ENCODE results near the gene ANKRD34A. TPM values are rescaled to one million over a fixed set of nuclear protein-coding genes. Genes with fewer than 3 reads are reported as not detected.

The ANKRD34A gene
- total and polyA plus RNA-seq, 2 of the 13 experiments (the other 11 are each of a cell fraction or from before 2014, with no cell fraction given) = 0.05 to 0.07 TPM

DNA sequence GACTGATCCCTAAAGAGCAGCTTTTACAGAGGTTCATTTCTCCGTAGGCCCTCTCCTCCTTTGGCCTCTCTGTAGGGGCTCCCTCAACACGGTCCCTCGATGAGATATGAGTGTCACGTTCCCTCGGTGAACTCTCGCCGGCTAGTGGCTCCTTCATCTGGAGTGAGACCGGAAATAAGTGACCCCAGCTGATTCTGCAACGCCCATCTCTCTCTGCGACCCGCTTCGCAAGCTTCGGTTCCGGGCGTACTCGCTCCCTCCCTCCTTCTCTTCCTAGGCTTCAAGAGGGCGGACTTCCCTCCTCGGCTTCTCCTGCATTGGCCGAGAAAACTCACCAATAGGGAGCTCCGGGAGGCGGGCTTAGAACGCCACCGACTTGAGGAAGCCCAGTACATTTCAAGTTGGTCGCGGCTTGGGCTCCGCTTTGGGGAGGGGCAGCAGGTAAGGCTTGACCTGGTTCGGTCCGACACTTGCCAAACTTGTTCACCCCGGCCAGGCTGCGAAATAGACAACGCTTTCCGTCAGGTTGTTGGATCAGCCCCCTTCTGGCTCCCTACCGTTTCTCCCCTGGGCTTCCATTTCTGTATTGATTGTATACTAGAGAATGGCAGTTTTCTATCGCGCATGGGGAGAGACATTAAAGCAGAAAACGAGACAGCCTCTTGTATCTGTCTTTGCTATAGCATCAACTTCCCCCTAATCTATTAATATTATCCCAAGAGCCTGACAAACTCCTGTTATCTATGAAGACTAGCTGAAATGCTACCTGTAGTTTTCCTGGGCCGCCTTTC lies at the start of gene ANKRD34A, which contains the start of gene POLR3GL (continued):
- TF ChIP-seq KLF15 (CRISPR knock-in tag; IDR thresholded peaks at IDR 0.05; ENCODE audit: borderline replicate concordance) = no peak
- TF ChIP-seq HOXA3 (CRISPR knock-in tag; IDR thresholded peaks at IDR 0.05) = peak; percentile 54; the same call in 1 of the 2 replicates
- TF ChIP-seq MTA3 (CRISPR knock-in tag; IDR thresholded peaks at IDR 0.05) = no peak
- TF ChIP-seq, protein P1, sequence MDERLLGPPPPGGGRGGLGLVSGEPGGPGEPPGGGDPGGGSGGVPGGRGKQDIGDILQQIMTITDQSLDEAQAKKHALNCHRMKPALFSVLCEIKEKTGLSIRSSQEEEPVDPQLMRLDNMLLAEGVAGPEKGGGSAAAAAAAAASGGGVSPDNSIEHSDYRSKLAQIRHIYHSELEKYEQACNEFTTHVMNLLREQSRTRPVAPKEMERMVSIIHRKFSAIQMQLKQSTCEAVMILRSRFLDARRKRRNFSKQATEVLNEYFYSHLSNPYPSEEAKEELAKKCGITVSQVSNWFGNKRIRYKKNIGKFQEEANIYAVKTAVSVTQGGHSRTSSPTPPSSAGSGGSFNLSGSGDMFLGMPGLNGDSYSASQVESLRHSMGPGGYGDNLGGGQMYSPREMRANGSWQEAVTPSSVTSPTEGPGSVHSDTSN (CRISPR knock-in tag; IDR thresholded peaks at IDR 0.05) = no peak
- TF ChIP-seq, protein P2, sequence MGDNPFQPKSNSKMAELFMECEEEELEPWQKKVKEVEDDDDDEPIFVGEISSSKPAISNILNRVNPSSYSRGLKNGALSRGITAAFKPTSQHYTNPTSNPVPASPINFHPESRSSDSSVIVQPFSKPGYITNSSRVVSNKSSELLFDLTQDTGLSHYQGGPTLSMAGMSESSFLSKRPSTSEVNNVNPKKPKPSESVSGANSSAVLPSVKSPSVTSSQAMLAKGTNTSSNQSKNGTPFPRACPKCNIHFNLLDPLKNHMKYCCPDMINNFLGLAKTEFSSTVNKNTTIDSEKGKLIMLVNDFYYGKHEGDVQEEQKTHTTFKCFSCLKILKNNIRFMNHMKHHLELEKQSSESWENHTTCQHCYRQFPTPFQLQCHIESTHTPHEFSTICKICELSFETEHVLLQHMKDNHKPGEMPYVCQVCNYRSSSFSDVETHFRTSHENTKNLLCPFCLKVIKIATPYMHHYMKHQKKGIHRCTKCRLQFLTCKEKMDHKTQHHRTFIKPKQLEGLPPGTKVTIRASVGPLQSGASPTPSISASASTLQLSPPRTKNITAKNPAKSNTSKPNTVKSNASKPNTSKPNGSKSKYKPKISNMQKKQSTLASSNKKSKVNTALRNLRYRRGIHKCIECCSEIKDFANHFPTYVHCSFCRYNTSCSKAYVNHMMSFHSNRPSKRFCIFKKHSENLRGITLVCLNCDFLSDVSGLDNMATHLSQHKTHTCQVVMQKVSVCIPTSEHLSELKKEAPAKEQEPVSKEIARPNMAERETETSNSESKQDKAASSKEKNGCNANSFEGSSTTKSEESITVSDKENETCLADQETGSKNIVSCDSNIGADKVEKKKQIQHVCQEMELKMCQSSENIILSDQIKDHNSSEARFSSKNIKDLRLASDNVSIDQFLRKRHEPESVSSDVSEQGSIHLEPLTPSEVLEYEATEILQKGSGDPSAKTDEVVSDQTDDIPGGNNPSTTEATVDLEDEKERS (CRISPR knock-in tag; IDR thresholded peaks at IDR 0.05) = no peak
- no peak for TF ChIP-seq RFX5 (IDR thresholded peaks at IDR 0.05; ENCODE audit: low read depth, low read length)
- TF ChIP-seq, protein P3, sequence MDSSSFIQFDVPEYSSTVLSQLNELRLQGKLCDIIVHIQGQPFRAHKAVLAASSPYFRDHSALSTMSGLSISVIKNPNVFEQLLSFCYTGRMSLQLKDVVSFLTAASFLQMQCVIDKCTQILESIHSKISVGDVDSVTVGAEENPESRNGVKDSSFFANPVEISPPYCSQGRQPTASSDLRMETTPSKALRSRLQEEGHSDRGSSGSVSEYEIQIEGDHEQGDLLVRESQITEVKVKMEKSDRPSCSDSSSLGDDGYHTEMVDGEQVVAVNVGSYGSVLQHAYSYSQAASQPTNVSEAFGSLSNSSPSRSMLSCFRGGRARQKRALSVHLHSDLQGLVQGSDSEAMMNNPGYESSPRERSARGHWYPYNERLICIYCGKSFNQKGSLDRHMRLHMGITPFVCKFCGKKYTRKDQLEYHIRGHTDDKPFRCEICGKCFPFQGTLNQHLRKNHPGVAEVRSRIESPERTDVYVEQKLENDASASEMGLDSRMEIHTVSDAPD (CRISPR knock-in tag; IDR thresholded peaks at IDR 0.05) = no peak
- no peak; the same call in 1 of the 2 replicates for TF ChIP-seq ZNF891 (CRISPR knock-in tag; IDR thresholded peaks at IDR 0.05)
- TF ChIP-seq ZNF878 (CRISPR knock-in tag; IDR thresholded peaks at IDR 0.05) = no peak
- no peak for TF ChIP-seq HMG20A (CRISPR knock-in tag; IDR thresholded peaks at IDR 0.05; ENCODE audit: borderline replicate concordance)
- TF ChIP-seq, protein P4, sequence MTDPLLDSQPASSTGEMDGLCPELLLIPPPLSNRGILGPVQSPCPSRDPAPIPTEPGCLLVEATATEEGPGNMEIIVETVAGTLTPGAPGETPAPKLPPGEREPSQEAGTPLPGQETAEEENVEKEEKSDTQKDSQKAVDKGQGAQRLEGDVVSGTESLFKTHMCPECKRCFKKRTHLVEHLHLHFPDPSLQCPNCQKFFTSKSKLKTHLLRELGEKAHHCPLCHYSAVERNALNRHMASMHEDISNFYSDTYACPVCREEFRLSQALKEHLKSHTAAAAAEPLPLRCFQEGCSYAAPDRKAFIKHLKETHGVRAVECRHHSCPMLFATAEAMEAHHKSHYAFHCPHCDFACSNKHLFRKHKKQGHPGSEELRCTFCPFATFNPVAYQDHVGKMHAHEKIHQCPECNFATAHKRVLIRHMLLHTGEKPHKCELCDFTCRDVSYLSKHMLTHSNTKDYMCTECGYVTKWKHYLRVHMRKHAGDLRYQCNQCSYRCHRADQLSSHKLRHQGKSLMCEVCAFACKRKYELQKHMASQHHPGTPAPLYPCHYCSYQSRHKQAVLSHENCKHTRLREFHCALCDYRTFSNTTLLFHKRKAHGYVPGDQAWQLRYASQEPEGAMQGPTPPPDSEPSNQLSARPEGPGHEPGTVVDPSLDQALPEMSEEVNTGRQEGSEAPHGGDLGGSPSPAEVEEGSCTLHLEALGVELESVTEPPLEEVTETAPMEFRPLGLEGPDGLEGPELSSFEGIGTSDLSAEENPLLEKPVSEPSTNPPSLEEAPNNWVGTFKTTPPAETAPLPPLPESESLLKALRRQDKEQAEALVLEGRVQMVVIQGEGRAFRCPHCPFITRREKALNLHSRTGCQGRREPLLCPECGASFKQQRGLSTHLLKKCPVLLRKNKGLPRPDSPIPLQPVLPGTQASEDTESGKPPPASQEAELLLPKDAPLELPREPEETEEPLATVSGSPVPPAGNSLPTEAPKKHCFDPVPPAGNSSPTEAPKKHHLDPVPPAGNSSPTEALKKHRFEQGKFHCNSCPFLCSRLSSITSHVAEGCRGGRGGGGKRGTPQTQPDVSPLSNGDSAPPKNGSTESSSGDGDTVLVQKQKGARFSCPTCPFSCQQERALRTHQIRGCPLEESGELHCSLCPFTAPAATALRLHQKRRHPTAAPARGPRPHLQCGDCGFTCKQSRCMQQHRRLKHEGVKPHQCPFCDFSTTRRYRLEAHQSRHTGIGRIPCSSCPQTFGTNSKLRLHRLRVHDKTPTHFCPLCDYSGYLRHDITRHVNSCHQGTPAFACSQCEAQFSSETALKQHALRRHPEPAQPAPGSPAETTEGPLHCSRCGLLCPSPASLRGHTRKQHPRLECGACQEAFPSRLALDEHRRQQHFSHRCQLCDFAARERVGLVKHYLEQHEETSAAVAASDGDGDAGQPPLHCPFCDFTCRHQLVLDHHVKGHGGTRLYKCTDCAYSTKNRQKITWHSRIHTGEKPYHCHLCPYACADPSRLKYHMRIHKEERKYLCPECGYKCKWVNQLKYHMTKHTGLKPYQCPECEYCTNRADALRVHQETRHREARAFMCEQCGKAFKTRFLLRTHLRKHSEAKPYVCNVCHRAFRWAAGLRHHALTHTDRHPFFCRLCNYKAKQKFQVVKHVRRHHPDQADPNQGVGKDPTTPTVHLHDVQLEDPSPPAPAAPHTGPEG (CRISPR knock-in tag; IDR thresholded peaks at IDR 0.05) = no peak
- no peak for TF ChIP-seq ZNF558 (CRISPR knock-in tag; IDR thresholded peaks at IDR 0.05; ENCODE audit: borderline replicate concordance)
- no peak for TF ChIP-seq ZNF615 (CRISPR knock-in tag; IDR thresholded peaks at IDR 0.05; ENCODE audit: borderline replicate concordance)
- TF ChIP-seq, protein P5, sequence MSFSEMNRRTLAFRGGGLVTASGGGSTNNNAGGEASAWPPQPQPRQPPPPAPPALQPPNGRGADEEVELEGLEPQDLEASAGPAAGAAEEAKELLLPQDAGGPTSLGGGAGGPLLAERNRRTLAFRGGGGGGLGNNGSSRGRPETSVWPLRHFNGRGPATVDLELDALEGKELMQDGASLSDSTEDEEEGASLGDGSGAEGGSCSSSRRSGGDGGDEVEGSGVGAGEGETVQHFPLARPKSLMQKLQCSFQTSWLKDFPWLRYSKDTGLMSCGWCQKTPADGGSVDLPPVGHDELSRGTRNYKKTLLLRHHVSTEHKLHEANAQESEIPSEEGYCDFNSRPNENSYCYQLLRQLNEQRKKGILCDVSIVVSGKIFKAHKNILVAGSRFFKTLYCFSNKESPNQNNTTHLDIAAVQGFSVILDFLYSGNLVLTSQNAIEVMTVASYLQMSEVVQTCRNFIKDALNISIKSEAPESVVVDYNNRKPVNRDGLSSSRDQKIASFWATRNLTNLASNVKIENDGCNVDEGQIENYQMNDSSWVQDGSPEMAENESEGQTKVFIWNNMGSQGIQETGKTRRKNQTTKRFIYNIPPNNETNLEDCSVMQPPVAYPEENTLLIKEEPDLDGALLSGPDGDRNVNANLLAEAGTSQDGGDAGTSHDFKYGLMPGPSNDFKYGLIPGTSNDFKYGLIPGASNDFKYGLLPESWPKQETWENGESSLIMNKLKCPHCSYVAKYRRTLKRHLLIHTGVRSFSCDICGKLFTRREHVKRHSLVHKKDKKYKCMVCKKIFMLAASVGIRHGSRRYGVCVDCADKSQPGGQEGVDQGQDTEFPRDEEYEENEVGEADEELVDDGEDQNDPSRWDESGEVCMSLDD (CRISPR knock-in tag; IDR thresholded peaks at IDR 0.05; ENCODE audit: borderline replicate concordance) = no peak
